B cell (primary cell): ENCODE results near the gene FOXE3. TPM values are rescaled to one million over a fixed set of nuclear protein-coding genes. Genes with fewer than 3 reads are reported as not detected.
"Not testable (repeated sequence)": the region's sequence is repeated elsewhere in the genome, so short reads cannot be mapped to it uniquely, and the experiment has no call there.

ENCODE experiments used
- ATAC-seq: fragments of 200-7000 bp; cut with Tn5 transposase; one replicate; pipeline ENCODE4 v1.10.0; 2021; ENCODE audit warnings: low read depth, mild to moderate bottlenecking, moderate number of reproducible peaks, moderate library complexity
- CTCF ChIA-PET: fragments of 350-600 bp; sonication (Branson Sonifier 250); formaldehyde crosslinking; loops from one replicate; lab custom pipeline; 2021; ENCODE audit warnings: antibody characterized with exemption, inconsistent platforms; lab: Charles Lee
- POLR2A ChIA-PET: fragments of 350-600 bp; sonication (Branson Sonifier 250); formaldehyde crosslinking; loops from one replicate; lab custom pipeline; 2021; ENCODE audit warnings: antibody characterized with exemption; lab: Charles Lee
- DNase-seq: peaks from one replicate; pipeline ENCODE4 v3.0.0; 2013
- H2AFZ ChIP-seq: 2 replicates; pipeline ENCODE4 v1.6.1; 2012; ENCODE audit warnings: mild to moderate bottlenecking, low read depth, low read length; ENCODE audit not compliant: insufficient read depth, poor library complexity, severe bottlenecking
- H3K27ac ChIP-seq, 2 donors: 1 replicate in 1 of 2; 2 replicates in 1 of 2; pipeline ENCODE4 v1.5.1; 2012 to 2013; ENCODE audit warnings: low read length in 2 of 2, mild to moderate bottlenecking in 2 of 2, moderate library complexity in 1 of 2
- H3K27me3 ChIP-seq, 4 experiments: fragments of 200-600 bp in 1 of 4; sonication (generic) in 1 of 4; replicated peaks in 1 of 4; 1 replicate in 2 of 4; 2 replicates in 2 of 4; pipeline versions ENCODE4 v1.6.1 to v1.7.0; 2013 to 2016; ENCODE audit warnings: low read length in 3 of 4, mild to moderate bottlenecking in 2 of 4, mixed read lengths in 1 of 4, moderate library complexity in 1 of 4; ENCODE audit not compliant: insufficient read depth in 4 of 4, control insufficient read depth in 3 of 4; ENCODE audit errors: control extremely low read depth in 1 of 4
- H3K36me3 ChIP-seq, 2 experiments: replicated peaks in 1 of 2; 1 replicate in 1 of 2; 2 replicates in 1 of 2; pipeline versions ENCODE4 v1.6.1 to v1.7.1; 2013; ENCODE audit warnings: low read length in 1 of 2; ENCODE audit not compliant: insufficient read depth in 2 of 2, control insufficient read depth in 1 of 2; ENCODE audit errors: control extremely low read depth in 1 of 2, extremely low read depth in 1 of 2
- H3K4me1 ChIP-seq, 2 donors: fragments of 200-600 bp in 1 of 2; sonication (generic) in 1 of 2; 1 replicate in 1 of 2; 2 replicates in 1 of 2; pipeline versions ENCODE4 v1.5.1 to v1.6.1; 2013 to 2017; ENCODE audit warnings: low read length in 2 of 2; ENCODE audit not compliant: control insufficient read depth in 2 of 2, insufficient read depth in 2 of 2
- H3K4me2 ChIP-seq: replicated peaks from 2 replicates; pipeline ENCODE3; 2012; ENCODE audit warnings: mild to moderate bottlenecking, low read depth, low read length; ENCODE audit not compliant: poor library complexity, severe bottlenecking
- H3K4me3 ChIP-seq, 5 experiments: fragments of 200-600 bp in 1 of 5; sonication (generic) in 1 of 5; 1 replicate in 3 of 5; 2 replicates in 2 of 5; pipeline versions ENCODE4 v1.5.1 to v1.7.0; 2011 to 2016; ENCODE audit warnings: low read length in 4 of 5, mild to moderate bottlenecking in 4 of 5, low read depth in 2 of 5, control low read depth in 1 of 5, moderate library complexity in 1 of 5; ENCODE audit not compliant: insufficient read depth in 1 of 5; ENCODE audit errors: control extremely low read depth in 1 of 5, extremely low read depth in 1 of 5
- H3K79me2 ChIP-seq: fragments of 200-600 bp; sonication (generic); one replicate; pipeline ENCODE4 v1.6.0; 2016; ENCODE audit warnings: low read length; ENCODE audit not compliant: control insufficient read depth, insufficient read depth
- H3K9ac ChIP-seq: fragments of 200-600 bp; sonication (generic); 2 replicates; pipeline ENCODE4 v1.6.1; 2017; ENCODE audit warnings: mild to moderate bottlenecking, low read length, moderate library complexity
- H3K9me3 ChIP-seq, 3 donors: one replicate each; pipeline versions ENCODE4 v1.6.1 to v1.7.1; 2013; ENCODE audit warnings: low read length in 2 of 3; ENCODE audit not compliant: control insufficient read depth in 2 of 3, insufficient read depth in 1 of 3; ENCODE audit errors: control extremely low read depth in 1 of 3
- H4K20me1 ChIP-seq: 2 replicates; pipeline ENCODE4 v1.6.0; 2012; ENCODE audit warnings: mild to moderate bottlenecking, low read length; ENCODE audit not compliant: insufficient read depth, control insufficient read depth, poor library complexity, severe bottlenecking
- H3K27ac Mint-ChIP-seq: one replicate; pipeline ENCODE4 v1.8.0; 2021; ENCODE audit warnings: mixed read lengths
- H3K27me3 Mint-ChIP-seq: one replicate; pipeline ENCODE4 v1.8.0; 2021; ENCODE audit warnings: mixed read lengths
- H3K4me1 Mint-ChIP-seq: one replicate; pipeline ENCODE4 v1.8.0; 2021; ENCODE audit warnings: mixed read lengths
- H3K4me3 Mint-ChIP-seq: one replicate; pipeline ENCODE4 v1.8.0; 2021; ENCODE audit warnings: mixed read lengths
- H3K9me3 Mint-ChIP-seq: one replicate; pipeline ENCODE4 v1.8.0; 2022; ENCODE audit warnings: mixed read lengths; ENCODE audit not compliant: insufficient read depth
- CTCF ChIP-seq: fragments of 200-600 bp; IDR thresholded peaks from one replicate; pipeline ENCODE4 v1.8.0; 2022; ENCODE audit warnings: antibody characterized with exemption, mild to moderate bottlenecking
- EZH2 ChIP-seq: IDR thresholded peaks from 2 replicates; pipeline ENCODE4 v1.6.1; 2012; ENCODE audit warnings: borderline replicate concordance, low read depth, mild to moderate bottlenecking, moderate library complexity, low read length; ENCODE audit not compliant: insufficient read depth, poor library complexity, severe bottlenecking
- WGBS: methylation state at CpG from one replicate; pipeline ENCODE4 v1.1.5; 2013; ENCODE audit warnings: missing lambda C conversion rate; ENCODE audit not compliant: insufficient coverage; 5-methylcytosine and 5-hydroxymethylcytosine counted together
- intact Hi-C: fragments of 100-400 bp; cut with micrococcal nuclease; formaldehyde crosslinking; loops from one replicate; pipeline ENCODE4 v1.10.0; 2022
- polyA plus RNA-seq: library from polyadenylated mRNA; depleted of rRNA; stranded (reverse); fragments of >200 nt; gene quantifications from 2 replicates; pipeline ENCODE4 v1.2.3, GENCODE V29; 2012
- total RNA-seq, 2 donors: library from RNA; stranded (reverse); fragments of 120-200 nt in 1 of 2; gene quantifications; 1 replicate in 1 of 2; 2 replicates in 1 of 2; pipeline versions ENCODE4 v1.2.3 to v1.2.4, GENCODE V29; 2013 to 2022

The FOXE3 gene
- total and polyA plus RNA-seq, 2 donors (not counting 1 experiment from before 2014, with no cell fraction given): not detected

DNA sequence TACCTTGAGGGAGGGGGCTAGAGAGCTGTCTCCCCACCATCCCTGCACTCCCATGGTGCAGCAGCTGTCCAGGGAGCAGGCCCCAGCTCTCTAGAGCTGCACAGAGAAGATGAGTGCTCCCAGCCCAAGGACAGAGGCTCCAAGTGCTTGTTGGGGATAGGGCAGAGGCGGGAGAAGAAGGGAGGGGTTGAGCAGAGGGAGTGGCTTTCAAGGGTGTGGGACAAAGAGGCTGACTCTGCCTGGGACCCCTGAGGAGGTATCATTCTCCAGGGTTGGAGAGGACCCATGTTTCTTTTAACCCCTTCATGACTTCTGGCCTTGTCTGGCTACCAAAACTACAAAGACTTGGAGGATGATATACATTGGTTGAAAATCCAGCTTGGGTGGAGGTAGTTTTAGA lies 36.3 kb downstream of the FOXE3 start:
- peaks cover 76% of the 10 kb centered on the region for H3K27me3 Mint-ChIP-seq
- H3K27me3 ChIP-seq: peaks cover 1 to 55% (median 28%) of the 10 kb centered on the region in 4 experiments
- H3K9me3 Mint-ChIP-seq: no peaks in the 10 kb centered on the region
- TF ChIP-seq EZH2: no peak
- no peak for TF ChIP-seq CTCF
- no peak overlapping the region for H3K27ac ChIP-seq
- POLR2A ChIA-PET: no interaction called here
- no peak overlapping the region for H2AFZ ChIP-seq
- 100% methylated on average over 1 of the region's 1 CpG for WGBS
- intact Hi-C loops: no loop called here
- H3K9ac ChIP-seq: no peak overlapping the region
- H3K4me1 ChIP-seq: peaks cover 0 to 6% of the 10 kb centered on the region in 2 donors
- H3K4me3 ChIP-seq: no peak overlapping the region
- no peak overlapping the region for H3K4me2 ChIP-seq
- CTCF ChIA-PET: no interaction called here
- H3K79me2 ChIP-seq: no peaks in the 10 kb centered on the region
- no peak for DNase-seq
- no peak overlapping the region for H3K27ac Mint-ChIP-seq
- no peaks in the 10 kb centered on the region for H4K20me1 ChIP-seq
- no peaks in the 10 kb centered on the region for H3K4me1 Mint-ChIP-seq
- no peak for ATAC-seq
- no peaks in the 10 kb centered on the region for H3K36me3 ChIP-seq
- no peak overlapping the region for H3K4me3 Mint-ChIP-seq
- peaks cover 0 to 20% (median 0%) of the 10 kb centered on the region in 3 donors for H3K9me3 ChIP-seq

- H4K20me1 ChIP-seq, H3K4me1 Mint-ChIP-seq, CTCF ChIA-PET, H3K9ac ChIP-seq, H3K36me3 ChIP-seq, H3K4me3 Mint-ChIP-seq, POLR2A ChIA-PET, H3K9me3 Mint-ChIP-seq, H3K4me3 ChIP-seq, H3K4me2 ChIP-seq, H3K4me1 ChIP-seq, H2AFZ ChIP-seq, H3K27ac ChIP-seq, ATAC-seq, intact Hi-C loops, DNase-seq, H3K79me2 ChIP-seq, H3K27ac Mint-ChIP-seq: not testable (repeated sequence)
- 33% methylated on average over 1 of the region's 2 CpGs for WGBS
- Histone ChIP-seq H3K9me3 (peaks cover 0 to 19% (median 0%) of the 10 kb centered on the region in 3 donors), H3K27me3 (peaks cover 0 to 49% (median 25%) of the 10 kb centered on the region in 4 experiments)
- H3K27me3 Mint-ChIP-seq: peaks cover 74% of the 10 kb centered on the region
Observed at GRCh38 chr1:47453910-47454309, 37.8 kb downstream of the FOXE3 start.
